ENCODE measurements around the gene TRAF1. TPM values are rescaled to one million over a fixed set of nuclear protein-coding genes. Genes with fewer than 3 reads are reported as not detected.

The TRAF1 gene
- total RNA-seq, 1 experiment from 2014 or later: 18.8 TPM

- DNase-seq: no peak
- Histone ChIP-seq H3K79me2 (ENCODE audit: low read length) (no peaks in the 10 kb centered on the region), H3K36me3 (ENCODE audit: insufficient read depth, low read length) (no peaks in the 10 kb centered on the region), H2AFZ (ENCODE audit: low read length) (no peak overlapping the region), H3K9me3 (ENCODE audit: low read length) (no peaks in the 10 kb centered on the region), H4K20me1 (ENCODE audit: insufficient read depth, low read depth, low read length) (no peaks in the 10 kb centered on the region), H3K4me1 (ENCODE audit: low read length) (peaks cover 36% of the 10 kb centered on the region), H3K27ac (ENCODE audit: low read length) (no peak overlapping the region), H3K4me3 (ENCODE audit: low read length) (no peak overlapping the region), H3K9me2 (replicated peaks; ENCODE audit: insufficient read depth, low read length) (no peaks in the 10 kb centered on the region), H3K9ac (ENCODE audit: low read length) (no peak overlapping the region), H3K4me2 (ENCODE audit: low read depth, low read length, poor library complexity, severe bottlenecking) (no peak overlapping the region), H3K27me3 (ENCODE audit: low read length) (no peaks in the 10 kb centered on the region)
Observed at GRCh38 chr9:120946259-120946658, 19.7 kb upstream of the TRAF1 start.

GRCh38 chr9:120944948-120945347 lies 18.4 kb upstream of the TRAF1 start:
- no peaks in the 10 kb centered on the region for H3K27me3 ChIP-seq (ENCODE audit: low read length)
- H2AFZ ChIP-seq (ENCODE audit: low read length): no peak overlapping the region
- peak overlapping the region; percentile 87 for H3K27ac ChIP-seq (ENCODE audit: low read length)
- H3K4me1 ChIP-seq (ENCODE audit: low read length): peaks cover 36% of the 10 kb centered on the region
- no peaks in the 10 kb centered on the region for H3K9me3 ChIP-seq (ENCODE audit: low read length)
- H3K79me2 ChIP-seq (ENCODE audit: low read length): no peaks in the 10 kb centered on the region
- H3K4me3 ChIP-seq (ENCODE audit: low read length): no peak overlapping the region
- no peak overlapping the region for H3K4me2 ChIP-seq (ENCODE audit: low read depth, low read length, poor library complexity, severe bottlenecking)
- no peak for DNase-seq
- no peaks in the 10 kb centered on the region for H3K36me3 ChIP-seq (ENCODE audit: insufficient read depth, low read length)
- no peaks in the 10 kb centered on the region for H4K20me1 ChIP-seq (ENCODE audit: insufficient read depth, low read depth, low read length)
- no peaks in the 10 kb centered on the region for H3K9me2 ChIP-seq (replicated peaks; ENCODE audit: insufficient read depth, low read length)
- H3K9ac ChIP-seq (ENCODE audit: low read length): no peak overlapping the region

DNA sequence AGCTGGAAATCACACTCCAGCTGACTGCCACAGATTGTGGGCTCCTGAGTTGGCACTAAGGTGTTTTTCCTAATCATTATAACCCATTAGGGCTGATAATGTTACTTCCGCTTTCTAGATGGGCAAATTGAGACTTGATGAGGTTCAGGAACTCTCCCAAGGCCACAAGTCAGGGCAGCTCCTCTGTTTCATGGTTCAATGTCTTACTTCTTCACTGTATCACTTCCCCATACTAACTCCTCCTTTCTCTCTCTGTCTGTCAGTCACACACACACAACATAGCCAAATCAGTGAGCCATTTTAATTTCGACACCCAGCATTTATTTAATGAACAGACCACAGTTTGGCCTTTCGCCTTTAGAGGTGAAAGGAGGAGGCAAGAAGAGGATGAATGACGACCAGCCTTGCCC lies 17.8 kb upstream of the TRAF1 start:
- Histone ChIP-seq H3K4me2 (ENCODE audit: low read depth, low read length, poor library complexity, severe bottlenecking) (peak overlapping the region; percentile 57), H2AFZ (ENCODE audit: low read length) (no peak overlapping the region), H3K9ac (ENCODE audit: low read length) (0 out of 2 replicates have a peak overlapping the region, but pooled peaks have one; percentile 21), H3K4me3 (ENCODE audit: low read length) (no peak overlapping the region), H3K36me3 (ENCODE audit: insufficient read depth, low read length) (no peaks in the 10 kb centered on the region), H3K79me2 (ENCODE audit: low read length) (no peaks in the 10 kb centered on the region), H3K27ac (ENCODE audit: low read length) (peak overlapping the region; percentile 87), H3K9me2 (replicated peaks; ENCODE audit: insufficient read depth, low read length) (no peaks in the 10 kb centered on the region), H3K27me3 (ENCODE audit: low read length) (no peaks in the 10 kb centered on the region), H3K4me1 (ENCODE audit: low read length) (peaks cover 36% of the 10 kb centered on the region), H3K9me3 (ENCODE audit: low read length) (no peaks in the 10 kb centered on the region), H4K20me1 (ENCODE audit: insufficient read depth, low read depth, low read length) (no peaks in the 10 kb centered on the region)
- DNase-seq: peak; percentile 92

DNA sequence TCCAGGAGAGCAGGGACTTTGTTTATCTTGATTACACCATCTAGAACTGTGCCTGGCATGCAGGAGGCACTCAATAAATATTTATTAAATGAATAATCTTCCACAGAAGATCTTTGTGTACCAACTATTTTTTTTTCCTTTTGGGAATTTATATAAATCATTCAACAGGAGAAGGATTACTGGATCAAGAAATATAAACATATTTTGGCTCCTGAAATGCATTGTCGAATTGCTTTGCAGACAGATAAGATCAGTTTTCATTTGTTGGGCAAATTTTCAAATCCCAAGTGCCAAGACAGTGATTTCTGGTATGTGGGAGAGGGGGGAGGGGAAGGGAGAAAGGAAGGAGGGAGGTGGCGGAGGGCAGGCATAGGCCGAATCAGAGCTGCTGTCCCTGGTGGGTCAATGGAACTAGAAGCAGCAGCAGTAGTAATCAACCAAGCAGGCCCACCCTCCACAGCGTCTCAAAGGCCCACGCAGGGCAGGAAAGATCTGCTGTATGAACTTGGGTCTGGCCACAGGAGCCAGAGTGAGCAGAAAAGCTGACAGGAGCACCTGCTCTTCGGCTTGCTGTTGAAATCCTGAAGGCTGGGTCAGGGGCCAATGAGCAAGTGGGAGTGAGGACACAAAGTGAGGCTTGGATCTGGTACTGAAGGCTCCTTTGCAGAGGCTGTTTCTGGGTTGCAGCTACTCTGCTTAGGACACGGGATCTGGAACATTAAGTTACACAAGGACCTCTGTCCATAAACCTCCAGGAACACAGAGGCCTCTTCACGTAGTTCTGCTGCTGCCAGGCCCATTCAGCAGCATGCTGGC lies 15.8 kb upstream of the TRAF1 start:
- Histone ChIP-seq H3K27ac (ENCODE audit: low read length) (0 out of 2 replicates have a peak overlapping the region, but pooled peaks have one; percentile 8), H3K27me3 (ENCODE audit: low read length) (no peaks in the 10 kb centered on the region), H3K4me2 (ENCODE audit: low read depth, low read length, poor library complexity, severe bottlenecking) (no peak overlapping the region), H3K9ac (ENCODE audit: low read length) (0 out of 2 replicates have a peak overlapping the region, but pooled peaks have one; percentile 5), H3K36me3 (ENCODE audit: insufficient read depth, low read length) (no peaks in the 10 kb centered on the region), H3K4me3 (ENCODE audit: low read length) (no peak overlapping the region), H3K9me3 (ENCODE audit: low read length) (no peaks in the 10 kb centered on the region), H3K79me2 (ENCODE audit: low read length) (no peaks in the 10 kb centered on the region), H3K4me1 (ENCODE audit: low read length) (peaks cover 47% of the 10 kb centered on the region), H4K20me1 (ENCODE audit: insufficient read depth, low read depth, low read length) (no peaks in the 10 kb centered on the region), H3K9me2 (replicated peaks; ENCODE audit: insufficient read depth, low read length) (no peaks in the 10 kb centered on the region), H2AFZ (ENCODE audit: low read length) (peak overlapping the region; percentile 47; the same call in 1 of the 2 replicates)
- no peak for DNase-seq

DNA sequence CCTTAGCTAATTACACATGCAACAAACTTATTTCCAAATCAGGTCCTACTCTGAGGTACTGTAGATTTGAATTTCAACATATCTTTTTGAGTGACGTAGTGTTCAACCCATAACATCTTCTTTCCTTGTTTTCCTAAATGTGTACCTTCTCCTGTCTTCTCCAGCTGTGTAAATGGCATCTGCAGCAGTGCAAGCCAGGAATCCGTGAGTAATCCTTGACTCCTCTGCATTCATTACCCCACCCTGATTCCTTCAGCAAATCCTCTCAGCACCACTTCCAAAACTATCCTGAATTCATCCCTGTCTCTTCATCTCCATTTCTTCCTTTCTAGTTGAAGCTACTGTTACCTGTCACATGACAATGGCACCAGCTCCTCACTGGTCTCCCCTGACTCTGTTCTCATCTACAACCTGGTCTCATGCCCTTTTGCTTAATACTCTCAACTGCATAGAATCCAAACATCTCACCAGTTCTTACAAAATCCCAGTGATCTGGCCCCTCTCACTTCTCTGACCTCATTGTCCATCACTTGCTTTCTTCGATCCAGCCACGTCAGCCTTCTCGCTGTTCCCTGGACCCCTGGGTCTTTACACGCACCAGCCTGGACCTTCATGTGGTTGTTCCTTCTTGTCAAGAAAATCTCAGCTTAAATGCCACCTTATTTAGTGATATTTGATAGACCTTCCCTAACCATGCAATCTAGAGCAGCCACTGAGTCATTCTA lies 14.6 kb upstream of the TRAF1 start:
- H3K9ac ChIP-seq (ENCODE audit: low read length): no peak overlapping the region
- no peak overlapping the region for H3K4me3 ChIP-seq (ENCODE audit: low read length)
- DNase-seq: no peak
- H2AFZ ChIP-seq (ENCODE audit: low read length): no peak overlapping the region
- H3K4me1 ChIP-seq (ENCODE audit: low read length): peaks cover 59% of the 10 kb centered on the region
- no peaks in the 10 kb centered on the region for H3K27me3 ChIP-seq (ENCODE audit: low read length)
- H4K20me1 ChIP-seq (ENCODE audit: insufficient read depth, low read depth, low read length): no peaks in the 10 kb centered on the region
- H3K27ac ChIP-seq (ENCODE audit: low read length): no peak overlapping the region
- no peaks in the 10 kb centered on the region for H3K36me3 ChIP-seq (ENCODE audit: insufficient read depth, low read length)
- no peaks in the 10 kb centered on the region for H3K9me2 ChIP-seq (replicated peaks; ENCODE audit: insufficient read depth, low read length)
- no peaks in the 10 kb centered on the region for H3K79me2 ChIP-seq (ENCODE audit: low read length)
- H3K9me3 ChIP-seq (ENCODE audit: low read length): no peaks in the 10 kb centered on the region
- no peak overlapping the region for H3K4me2 ChIP-seq (ENCODE audit: low read depth, low read length, poor library complexity, severe bottlenecking)

DNA sequence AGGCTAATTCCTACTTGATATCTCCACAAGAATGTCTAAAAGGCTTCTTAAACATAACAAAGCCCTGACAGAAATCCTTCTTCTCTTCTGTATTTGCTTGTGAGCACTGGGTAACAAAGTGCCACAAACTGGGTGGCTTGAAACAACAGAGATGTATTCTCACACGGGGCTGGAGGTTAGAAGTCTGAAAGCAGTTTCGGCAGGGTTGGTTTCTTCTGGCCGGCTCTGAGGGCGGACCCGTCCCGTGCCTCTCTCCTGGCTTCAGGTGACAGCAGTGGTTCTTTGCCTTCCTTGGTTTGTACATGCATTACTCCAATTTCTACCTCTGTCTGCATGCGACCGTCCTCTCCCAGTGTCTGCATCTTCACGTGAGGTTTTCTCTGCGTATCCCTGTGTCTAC lies 14.0 kb upstream of the TRAF1 start:
- Histone ChIP-seq H3K79me2 (ENCODE audit: low read length) (no peaks in the 10 kb centered on the region), H3K9me2 (replicated peaks; ENCODE audit: insufficient read depth, low read length) (no peaks in the 10 kb centered on the region), H4K20me1 (ENCODE audit: insufficient read depth, low read depth, low read length) (no peaks in the 10 kb centered on the region), H3K9me3 (ENCODE audit: low read length) (no peaks in the 10 kb centered on the region), H3K27me3 (ENCODE audit: low read length) (no peaks in the 10 kb centered on the region), H3K27ac (ENCODE audit: low read length) (no peak overlapping the region), H3K36me3 (ENCODE audit: insufficient read depth, low read length) (no peaks in the 10 kb centered on the region), H3K4me1 (ENCODE audit: low read length) (peaks cover 63% of the 10 kb centered on the region), H3K4me2 (ENCODE audit: low read depth, low read length, poor library complexity, severe bottlenecking) (no peak overlapping the region), H3K9ac (ENCODE audit: low read length) (no peak overlapping the region), H2AFZ (ENCODE audit: low read length) (no peak overlapping the region), H3K4me3 (ENCODE audit: low read length) (no peak overlapping the region)
- DNase-seq: no peak

GRCh38 chr9:120938851-120939250 lies 12.3 kb upstream of the TRAF1 start:
- Histone ChIP-seq H4K20me1 (ENCODE audit: insufficient read depth, low read depth, low read length) (no peaks in the 10 kb centered on the region), H3K9ac (ENCODE audit: low read length) (no peak overlapping the region), H3K4me3 (ENCODE audit: low read length) (no peak overlapping the region), H3K4me2 (ENCODE audit: low read depth, low read length, poor library complexity, severe bottlenecking) (no peak overlapping the region), H3K9me2 (replicated peaks; ENCODE audit: insufficient read depth, low read length) (no peaks in the 10 kb centered on the region), H3K27me3 (ENCODE audit: low read length) (no peaks in the 10 kb centered on the region), H3K36me3 (ENCODE audit: insufficient read depth, low read length) (no peaks in the 10 kb centered on the region), H3K9me3 (ENCODE audit: low read length) (no peaks in the 10 kb centered on the region), H3K79me2 (ENCODE audit: low read length) (no peaks in the 10 kb centered on the region), H2AFZ (ENCODE audit: low read length) (no peak overlapping the region), H3K27ac (ENCODE audit: low read length) (no peak overlapping the region), H3K4me1 (ENCODE audit: low read length) (peaks cover 63% of the 10 kb centered on the region)
- no peak for DNase-seq

GRCh38 chr9:120937596-120937995 lies 11.0 kb upstream of the TRAF1 start:
- Histone ChIP-seq H3K9me2 (replicated peaks; ENCODE audit: insufficient read depth, low read length) (no peaks in the 10 kb centered on the region), H3K27me3 (ENCODE audit: low read length) (no peaks in the 10 kb centered on the region), H3K36me3 (ENCODE audit: insufficient read depth, low read length) (no peaks in the 10 kb centered on the region), H3K27ac (ENCODE audit: low read length) (peak overlapping the region; percentile 100; the same call in 1 of the 2 replicates), H3K9me3 (ENCODE audit: low read length) (no peaks in the 10 kb centered on the region), H4K20me1 (ENCODE audit: insufficient read depth, low read depth, low read length) (no peaks in the 10 kb centered on the region), H3K4me1 (ENCODE audit: low read length) (peaks cover 63% of the 10 kb centered on the region), H3K4me2 (ENCODE audit: low read depth, low read length, poor library complexity, severe bottlenecking) (peak overlapping the region; percentile 81), H3K4me3 (ENCODE audit: low read length) (no peak overlapping the region), H3K9ac (ENCODE audit: low read length) (peak overlapping the region; percentile 77; the same call in 1 of the 2 replicates), H2AFZ (ENCODE audit: low read length) (no peak overlapping the region), H3K79me2 (ENCODE audit: low read length) (no peaks in the 10 kb centered on the region)
- DNase-seq: no peak

Data from Karpas-422 (cell line).